Suppressor macrophage (primary cell): ENCODE results near the gene TULP3.

Experiments
- DNase-seq, 4 experiments: peaks; one replicate each; pipeline ENCODE4 v3.0.0-alpha.2; 2020 to 2022

The TULP3 gene

DNA sequence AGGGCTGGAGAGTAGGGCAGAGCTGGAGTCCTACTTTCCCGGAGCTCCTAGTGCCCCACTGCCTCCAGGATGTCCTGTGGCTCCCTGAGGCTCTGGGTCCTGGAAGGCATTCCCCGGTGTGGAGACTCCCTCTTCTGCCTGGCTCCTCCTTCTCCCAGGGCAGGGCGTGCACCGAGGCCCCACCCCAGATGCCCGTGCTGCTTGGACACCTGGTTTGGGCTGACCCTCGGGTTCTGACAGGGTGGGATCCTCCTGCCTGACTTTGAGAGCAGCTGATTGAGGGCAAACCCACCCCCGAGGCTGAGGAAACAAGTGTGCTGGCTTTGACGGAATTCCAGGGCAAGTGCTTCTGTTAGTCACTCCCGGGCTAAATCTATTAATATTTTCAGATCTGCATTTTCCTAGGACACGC is 83.9 kb downstream of the TULP3 start:
- no peak for DNase-seq

GRCh38 chr12:2976581-2976996 is 85.9 kb downstream of the TULP3 start:
- no peak for DNase-seq

DNA sequence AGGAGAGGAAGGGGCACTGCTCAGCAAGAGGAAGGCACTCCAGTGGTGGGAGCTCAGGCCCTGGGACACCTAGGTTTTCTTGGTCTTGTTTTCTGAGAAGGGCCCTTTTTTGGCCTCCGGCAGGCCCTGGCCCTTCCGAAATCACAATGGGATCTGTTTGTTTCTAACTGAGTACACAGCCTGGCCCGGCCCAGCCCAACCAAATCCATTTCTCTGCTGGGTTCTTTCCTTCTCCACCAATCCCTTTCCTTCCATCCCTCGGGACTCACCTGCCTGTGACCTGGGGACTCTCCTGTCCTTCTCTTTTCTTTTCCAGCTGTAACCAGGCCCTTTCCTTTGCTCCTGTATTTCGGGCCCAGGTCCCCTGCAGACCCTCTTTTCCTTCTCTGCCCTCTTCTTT is 87.1 kb downstream of the TULP3 start:
- no peak for DNase-seq

DNA sequence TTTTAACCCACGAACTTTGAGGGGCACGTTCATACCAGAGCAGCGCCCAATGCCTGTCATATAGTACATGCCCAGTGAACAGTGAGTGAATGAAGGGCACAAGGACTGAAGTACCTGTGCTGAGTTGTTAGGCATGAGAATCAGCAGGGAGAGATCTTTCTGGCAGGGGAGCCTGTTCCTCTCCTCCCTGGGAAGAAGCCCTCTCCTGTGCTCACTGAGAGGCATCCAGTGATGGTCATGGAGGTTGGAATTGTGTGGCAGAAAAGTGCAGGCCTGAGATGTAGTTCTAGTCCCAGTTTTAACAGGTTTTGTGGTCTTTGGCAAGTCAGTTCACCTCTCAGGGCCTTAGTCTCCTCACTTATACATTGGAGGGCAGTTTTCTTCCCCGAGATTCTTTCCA is 89.1 kb downstream of the TULP3 start:
- DNase-seq: no peak

- no peak for DNase-seq
Measured at GRCh38 chr12:2980630-2981029, 89.9 kb downstream of the TULP3 start.

DNA sequence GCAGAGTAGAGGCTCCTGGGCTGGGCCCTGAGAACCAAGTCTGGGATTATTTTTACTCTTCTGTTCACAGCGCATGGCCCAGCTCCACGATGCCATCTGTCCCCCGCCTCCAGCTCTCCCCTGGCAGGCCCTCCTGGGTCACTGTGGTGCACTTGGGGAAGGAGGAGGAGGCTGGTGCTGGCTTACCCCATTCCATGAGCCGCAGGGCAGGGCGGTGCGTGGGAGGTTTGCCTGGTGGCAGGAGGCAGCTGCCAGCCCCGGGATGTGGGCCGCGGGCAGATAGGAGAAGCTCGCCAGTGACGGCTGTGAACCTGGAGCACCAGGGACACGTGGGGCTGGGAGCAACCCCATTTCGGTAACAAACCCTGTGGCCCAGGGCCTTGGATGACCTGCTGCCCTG is 91.7 kb downstream of the TULP3 start:
- DNase-seq: no peak

DNA sequence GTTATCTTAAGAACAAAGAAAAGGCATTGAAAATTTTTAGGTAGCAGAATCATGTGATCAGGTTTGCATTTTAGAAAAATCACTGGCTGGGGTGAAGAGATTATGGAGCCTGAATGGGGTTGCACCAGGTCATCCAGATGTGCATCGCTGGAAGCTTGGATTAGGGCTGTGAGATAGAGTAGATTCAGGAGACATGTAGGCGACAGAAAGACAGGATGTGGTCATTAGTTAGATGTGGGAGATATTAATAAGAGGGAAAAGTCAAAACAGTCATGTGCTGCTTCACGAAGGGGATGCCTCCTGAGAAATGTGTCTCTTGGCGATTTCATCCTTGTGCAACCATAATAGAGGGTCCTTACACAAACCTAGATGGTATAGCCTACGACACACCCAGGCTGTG is 93.6 kb downstream of the TULP3 start:
- no peak for DNase-seq

GRCh38 chr12:2984698-2985097 is 94.0 kb downstream of the TULP3 start:
- DNase-seq: no peak

GRCh38 chr12:2986876-2987275 is 96.2 kb downstream of the TULP3 start:
- DNase-seq: no peak

DNA sequence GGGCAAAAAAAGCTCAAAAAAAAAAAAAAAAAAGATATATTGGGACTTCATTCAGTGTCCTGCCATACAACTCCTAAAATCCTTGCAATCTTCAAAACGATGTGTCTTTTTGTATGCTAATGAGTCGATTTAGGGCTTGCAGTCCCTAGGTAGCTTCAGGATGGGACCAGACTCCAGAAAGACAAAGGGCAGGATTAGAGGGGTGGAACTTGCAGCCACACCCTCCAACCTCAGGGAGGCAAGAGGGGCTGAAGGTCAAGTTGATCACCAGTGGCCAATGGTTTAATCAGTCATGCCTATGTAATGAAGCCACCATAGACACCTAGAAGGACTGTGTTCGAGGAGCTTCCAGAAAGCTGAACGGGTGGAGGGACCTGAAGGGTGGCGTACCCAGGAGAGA is 97.8 kb downstream of the TULP3 start:
- DNase-seq: no peak
